Nephron (organoid): ENCODE data around the gene COA6.
"Not testable (repeated sequence)": the region's sequence is repeated elsewhere in the genome, so short reads cannot be mapped to it uniquely, and the experiment has no call there.

ENCODE experiments used
- H3K27ac Mint-ChIP-seq, 3 experiments: 2 replicates each; pipeline ENCODE4 v1.8.0; 2020; ENCODE audit warnings: mixed read lengths in 3 of 3, mild to moderate bottlenecking in 2 of 3, moderate library complexity in 1 of 3
- H3K27me3 Mint-ChIP-seq: 2 replicates; pipeline ENCODE4 v1.8.0; 2021; ENCODE audit warnings: low read depth, mild to moderate bottlenecking, moderate library complexity, mixed read lengths
- H3K36me3 Mint-ChIP-seq: 2 replicates; pipeline ENCODE4 v1.8.0; 2020; ENCODE audit warnings: low read depth, mixed read lengths
- H3K4me1 Mint-ChIP-seq: 2 replicates; pipeline ENCODE4 v1.8.0; 2020; ENCODE audit warnings: mixed read lengths
- H3K4me3 Mint-ChIP-seq, 3 experiments: 2 replicates each; pipeline ENCODE4 v1.8.0; 2020; ENCODE audit warnings: mild to moderate bottlenecking in 3 of 3, mixed read lengths in 3 of 3, moderate library complexity in 2 of 3
- H3K9me3 Mint-ChIP-seq: 2 replicates; pipeline ENCODE4 v1.8.0; 2020; ENCODE audit warnings: mixed read lengths
- TF ChIP-seq, protein P1 (sequence below), 3 experiments: fragments of 200-600 bp; sonication (generic); IDR thresholded peaks; one replicate each; pipeline ENCODE4 v1.5.0; 2021; ENCODE audit warnings: antibody characterized with exemption in 3 of 3; ENCODE audit not compliant: unreplicated experiment in 3 of 3

Gene COA6

GRCh38 chr1:234372011-234372757, 1.1 kb upstream of the COA6 start:
- Mint-ChIP-seq H3K27ac (peak overlapping the region; percentile 98), H3K4me3 (peak overlapping the region; percentile 94 to 97 (median 97)), H3K27me3 (peaks cover 13% of the 10 kb centered on the region)

GRCh38 chr1:234373959-234374254, 651 bp downstream of the COA6 start:
- TF ChIP-seq, protein P1, sequence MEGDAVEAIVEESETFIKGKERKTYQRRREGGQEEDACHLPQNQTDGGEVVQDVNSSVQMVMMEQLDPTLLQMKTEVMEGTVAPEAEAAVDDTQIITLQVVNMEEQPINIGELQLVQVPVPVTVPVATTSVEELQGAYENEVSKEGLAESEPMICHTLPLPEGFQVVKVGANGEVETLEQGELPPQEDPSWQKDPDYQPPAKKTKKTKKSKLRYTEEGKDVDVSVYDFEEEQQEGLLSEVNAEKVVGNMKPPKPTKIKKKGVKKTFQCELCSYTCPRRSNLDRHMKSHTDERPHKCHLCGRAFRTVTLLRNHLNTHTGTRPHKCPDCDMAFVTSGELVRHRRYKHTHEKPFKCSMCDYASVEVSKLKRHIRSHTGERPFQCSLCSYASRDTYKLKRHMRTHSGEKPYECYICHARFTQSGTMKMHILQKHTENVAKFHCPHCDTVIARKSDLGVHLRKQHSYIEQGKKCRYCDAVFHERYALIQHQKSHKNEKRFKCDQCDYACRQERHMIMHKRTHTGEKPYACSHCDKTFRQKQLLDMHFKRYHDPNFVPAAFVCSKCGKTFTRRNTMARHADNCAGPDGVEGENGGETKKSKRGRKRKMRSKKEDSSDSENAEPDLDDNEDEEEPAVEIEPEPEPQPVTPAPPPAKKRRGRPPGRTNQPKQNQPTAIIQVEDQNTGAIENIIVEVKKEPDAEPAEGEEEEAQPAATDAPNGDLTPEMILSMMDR (IDR thresholded peaks at IDR 0.05; ENCODE audit: unreplicated experiment in 3 of 3), result no peak
- H3K4me3 Mint-ChIP-seq, result peak overlapping the region; percentile 94 to 97 (median 97)
- peaks cover under 1% of the 10 kb centered on the region for H3K27me3 Mint-ChIP-seq
- no peaks in the 10 kb centered on the region for H3K9me3 Mint-ChIP-seq
- H3K36me3 Mint-ChIP-seq, result peaks cover 29% of the 10 kb centered on the region
- H3K4me1 Mint-ChIP-seq, result peaks cover 27% of the 10 kb centered on the region
- H3K27ac Mint-ChIP-seq, result peak overlapping the region; percentile 98

More at GRCh38 chr1:234372011-234372757, 1.1 kb upstream of the COA6 start:
- peaks cover 12% of the 10 kb centered on the region for H3K36me3 Mint-ChIP-seq
- TF ChIP-seq, protein P1 (IDR thresholded peaks at IDR 0.05; ENCODE audit: unreplicated experiment in 3 of 3), result no peak
- H3K9me3 Mint-ChIP-seq, result no peaks in the 10 kb centered on the region
- H3K4me1 Mint-ChIP-seq, result peaks cover 27% of the 10 kb centered on the region

- H3K36me3 Mint-ChIP-seq, result peaks cover 47% of the 10 kb centered on the region
- no peaks in the 10 kb centered on the region for H3K27me3 Mint-ChIP-seq
- H3K4me3 Mint-ChIP-seq, result peak overlapping the region; percentile 54 to 85 (median 68)
- H3K4me1 Mint-ChIP-seq, result peaks cover 27% of the 10 kb centered on the region
- no peaks in the 10 kb centered on the region for H3K9me3 Mint-ChIP-seq
- H3K27ac Mint-ChIP-seq, result no peak overlapping the region
- TF ChIP-seq, protein P1 (IDR thresholded peaks at IDR 0.05; ENCODE audit: unreplicated experiment in 3 of 3), result no peak
These were observed 2.4 kb downstream of the COA6 start for GRCh38 chr1:234375672-234376071.

GRCh38 chr1:234379591-234380109, 6.4 kb downstream of the COA6 start:
- H3K27ac Mint-ChIP-seq, H3K4me1 Mint-ChIP-seq, H3K27me3 Mint-ChIP-seq, H3K9me3 Mint-ChIP-seq, H3K4me3 Mint-ChIP-seq: not testable (repeated sequence)
- peaks cover 70% of the 10 kb centered on the region for H3K36me3 Mint-ChIP-seq

- no peak overlapping the region for H3K27ac Mint-ChIP-seq
- no peak overlapping the region for H3K4me3 Mint-ChIP-seq
- no peaks in the 10 kb centered on the region for H3K9me3 Mint-ChIP-seq
- H3K27me3 Mint-ChIP-seq, result no peaks in the 10 kb centered on the region
- H3K36me3 Mint-ChIP-seq, result peaks cover 74% of the 10 kb centered on the region
- H3K4me1 Mint-ChIP-seq, result no peaks in the 10 kb centered on the region
- TF ChIP-seq, protein P1 (IDR thresholded peaks at IDR 0.05; ENCODE audit: unreplicated experiment in 3 of 3), result no peak
These were observed 8.7 kb downstream of the COA6 start for GRCh38 chr1:234381699-234382555.

- Mint-ChIP-seq H3K9me3 (no peaks in the 10 kb centered on the region), H3K4me1 (no peaks in the 10 kb centered on the region), H3K4me3 (no peak overlapping the region), H3K36me3 (peaks cover 65% of the 10 kb centered on the region), H3K27ac (no peak overlapping the region), H3K27me3 (no peaks in the 10 kb centered on the region)
- TF ChIP-seq, protein P1 (IDR thresholded peaks at IDR 0.05; ENCODE audit: unreplicated experiment in 3 of 3), result no peak
These were observed 12.9 kb downstream of the COA6 start for GRCh38 chr1:234386122-234386521.
